ENCODE data around the gene RNF138. TPM values are rescaled to one million over a fixed set of nuclear protein-coding genes. Genes with fewer than 3 reads are reported as not detected.
A peak's percentile ranks its signal among the peaks of the same experiment; 100 is the strongest.

Gene RNF138
- total and polyA plus RNA-seq, 10 of the 15 experiments (the other 5 are each of a cell fraction or from before 2014, with no cell fraction given): 24.2 to 75.2 (median 40.1) TPM

DNA sequence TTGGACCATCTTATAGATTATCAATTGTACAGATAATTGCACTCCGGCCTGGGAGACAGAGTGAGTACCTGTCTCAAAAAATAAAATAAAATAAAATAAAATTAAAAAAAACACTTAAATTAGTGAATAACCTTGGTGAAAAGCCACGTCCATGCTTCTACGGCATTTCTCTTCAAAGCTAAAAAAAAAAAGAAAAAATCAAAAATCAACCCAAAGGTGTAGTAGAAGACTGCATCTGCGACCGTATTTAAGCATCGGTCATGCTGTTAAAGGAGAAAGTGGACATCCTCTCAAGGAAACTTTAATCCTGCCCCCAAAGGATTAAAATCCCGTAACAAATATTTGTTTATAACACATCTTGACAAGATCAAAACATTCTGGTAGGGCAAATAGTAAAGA lies 350 bp upstream of the RNF138 start:
- peak overlapping the region; percentile 90 for H2AFZ ChIP-seq (ENCODE audit: control insufficient read depth, low read depth, low read length)
- H3K36me3 ChIP-seq (ENCODE audit: control insufficient read depth in 2 of 2, insufficient read depth in 2 of 2, low read length in 1 of 2): peaks cover 0 to 6% of the 10 kb centered on the region in 2 experiments; a peak in 1 of 4 replicates
- peaks cover 38% of the 10 kb centered on the region for H3K79me2 ChIP-seq (ENCODE audit: control insufficient read depth, insufficient read depth, low read length)
- ChIA-PET SMC1A (ENCODE audit: uncharacterized antibody, unreplicated experiment) (no interaction called here), CTCF (interaction anchor here (0.9 kb wide), 1 partner anchor 149 kb away, joined by 4 read pairs; no protein-coding TSS in a partner anchor), POLR2A (interaction anchor here (0.6 to 1.1 kb wide), 4 partner anchors 14 to 148 kb away, joined by 3 to 4 read pairs (median 4); partner anchors contain the start of gene TRAPPC8), RAD21 (ENCODE audit: unreplicated experiment) (interaction anchor here (1.0 kb wide), 1 partner anchor 17 kb away, joined by 3 read pairs; no protein-coding TSS in a partner anchor)
- no peak for FAIRE-seq
- intact Hi-C loops (cut with micrococcal nuclease; ENCODE audit: unreplicated experiment): no loop called here
- BruUV-seq (replicated peaks): no TSS peak
- H3K4me1 ChIP-seq (ENCODE audit: control insufficient read depth, insufficient read depth, low read length): no peaks in the 10 kb centered on the region; the same call in 1 of the 2 replicates
- 35% methylated on average over 7 of the region's 7 CpGs for WGBS (ENCODE audit: insufficient coverage, insufficient replicate concordance, low lambda C conversion rate, missing lambda C conversion rate)
- H3K27ac ChIP-seq (ENCODE audit: control insufficient read depth, insufficient read depth): peak overlapping the region; percentile 97
- peak overlapping the region; percentile 76 for H3K4me2 ChIP-seq (ENCODE audit: control insufficient read depth, insufficient read depth)
- peak overlapping the region; percentile 67 for H3K4me3 ChIP-seq
- H3K9ac ChIP-seq (ENCODE audit: control insufficient read depth, insufficient read depth, low read length): peak overlapping the region; percentile 91
- ATAC-seq: no peak
- no peaks in the 10 kb centered on the region for H4K20me1 ChIP-seq (ENCODE audit: control insufficient read depth, insufficient read depth)
- TF ChIP-seq MTA2 (IDR thresholded peaks at IDR 0.05; ENCODE audit: low read depth) (peak; percentile 21; the same call in 1 of the 2 replicates), MEF2A (IDR thresholded peaks at IDR 0.05; ENCODE audit: insufficient read depth, low read depth, low read length) (no peak), ZBTB40 (IDR thresholded peaks at IDR 0.05; ENCODE audit: borderline replicate concordance) (peak; percentile 47; the same call in 1 of the 2 replicates), RAD51 (IDR thresholded peaks at IDR 0.05) (peak; percentile 20; the same call in 1 of the 2 replicates), USF1 (IDR thresholded peaks at IDR 0.05; ENCODE audit: borderline replicate concordance, extremely low read length, insufficient read depth, low read depth, low read length) (no peak), CREB1 (IDR thresholded peaks at IDR 0.05; ENCODE audit: low read depth) (no peak)
- TF ChIP-seq, protein P1, sequence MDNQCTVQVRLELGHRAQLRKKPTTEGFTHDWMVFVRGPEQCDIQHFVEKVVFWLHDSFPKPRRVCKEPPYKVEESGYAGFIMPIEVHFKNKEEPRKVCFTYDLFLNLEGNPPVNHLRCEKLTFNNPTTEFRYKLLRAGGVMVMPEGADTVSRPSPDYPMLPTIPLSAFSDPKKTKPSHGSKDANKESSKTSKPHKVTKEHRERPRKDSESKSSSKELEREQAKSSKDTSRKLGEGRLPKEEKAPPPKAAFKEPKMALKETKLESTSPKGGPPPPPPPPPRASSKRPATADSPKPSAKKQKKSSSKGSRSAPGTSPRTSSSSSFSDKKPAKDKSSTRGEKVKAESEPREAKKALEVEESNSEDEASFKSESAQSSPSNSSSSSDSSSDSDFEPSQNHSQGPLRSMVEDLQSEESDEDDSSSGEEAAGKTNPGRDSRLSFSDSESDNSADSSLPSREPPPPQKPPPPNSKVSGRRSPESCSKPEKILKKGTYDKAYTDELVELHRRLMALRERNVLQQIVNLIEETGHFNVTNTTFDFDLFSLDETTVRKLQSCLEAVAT (IDR thresholded peaks at IDR 0.05): peak; percentile 80; the same call in 1 of the 2 replicates
- DNase-seq (ENCODE audit: low read depth, low spot score): no peak
- no peaks in the 10 kb centered on the region for H3K9me3 ChIP-seq (replicated peaks; ENCODE audit: control insufficient read depth, insufficient read depth, low read length)
- in situ Hi-C loops (cut with MboI): no loop called here
- no peaks in the 10 kb centered on the region for H3K27me3 ChIP-seq (replicated peaks in 1 of 2; ENCODE audit: control insufficient read depth in 2 of 2, insufficient read depth in 2 of 2, low read length in 1 of 2)
